ENCODE data around the gene ASCL2. TPM values are rescaled to one million over a fixed set of nuclear protein-coding genes. Genes with fewer than 3 reads are reported as not detected.
"Not testable (repeated sequence)": the region's sequence is repeated elsewhere in the genome, so short reads cannot be mapped to it uniquely, and the experiment has no call there.

Gene ASCL2
- total RNA-seq, 4 donors from 2014 or later, result 21.9 to 43.6 (median 29.3) TPM

DNA sequence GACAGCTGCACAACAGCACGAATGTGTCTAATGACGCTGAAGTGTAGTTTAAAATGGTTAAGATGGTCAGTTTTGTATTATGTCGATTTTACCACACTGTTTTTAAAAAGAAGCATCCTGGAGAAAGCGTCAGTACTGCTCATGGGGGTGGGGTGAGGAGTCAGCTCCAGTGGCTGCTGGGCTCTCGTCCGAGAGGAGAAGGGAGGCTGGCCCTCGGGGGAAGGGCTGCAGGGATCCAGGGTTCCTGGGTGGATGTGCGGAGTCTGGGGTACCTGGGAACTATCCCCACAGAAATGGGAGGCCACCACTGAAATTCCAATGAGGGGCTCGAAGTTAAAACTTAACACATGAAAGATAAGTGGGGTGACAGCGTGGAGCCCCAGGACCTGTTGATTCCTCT is 19.5 kb upstream of the ASCL2 start:
- peak in 1 of 2 donors; percentile 72 for DNase-seq (ENCODE audit: low spot score in 2 of 2)
- no peak overlapping the region for H3K4me3 ChIP-seq (ENCODE audit: low read depth, poor library complexity, severe bottlenecking)
- intact Hi-C loops (cut with DNase I; ENCODE audit: low total_unique reads), result no loop called here
- WGBS, 2 donors, result 70 to 78% methylated on average over 10 of the region's 10 CpGs
- TF ChIP-seq, protein P1, sequence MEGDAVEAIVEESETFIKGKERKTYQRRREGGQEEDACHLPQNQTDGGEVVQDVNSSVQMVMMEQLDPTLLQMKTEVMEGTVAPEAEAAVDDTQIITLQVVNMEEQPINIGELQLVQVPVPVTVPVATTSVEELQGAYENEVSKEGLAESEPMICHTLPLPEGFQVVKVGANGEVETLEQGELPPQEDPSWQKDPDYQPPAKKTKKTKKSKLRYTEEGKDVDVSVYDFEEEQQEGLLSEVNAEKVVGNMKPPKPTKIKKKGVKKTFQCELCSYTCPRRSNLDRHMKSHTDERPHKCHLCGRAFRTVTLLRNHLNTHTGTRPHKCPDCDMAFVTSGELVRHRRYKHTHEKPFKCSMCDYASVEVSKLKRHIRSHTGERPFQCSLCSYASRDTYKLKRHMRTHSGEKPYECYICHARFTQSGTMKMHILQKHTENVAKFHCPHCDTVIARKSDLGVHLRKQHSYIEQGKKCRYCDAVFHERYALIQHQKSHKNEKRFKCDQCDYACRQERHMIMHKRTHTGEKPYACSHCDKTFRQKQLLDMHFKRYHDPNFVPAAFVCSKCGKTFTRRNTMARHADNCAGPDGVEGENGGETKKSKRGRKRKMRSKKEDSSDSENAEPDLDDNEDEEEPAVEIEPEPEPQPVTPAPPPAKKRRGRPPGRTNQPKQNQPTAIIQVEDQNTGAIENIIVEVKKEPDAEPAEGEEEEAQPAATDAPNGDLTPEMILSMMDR (IDR thresholded peaks at IDR 0.05), result no peak
- TF ChIP-seq POLR2A (IDR thresholded peaks at IDR 0.05), result no peak

DNA sequence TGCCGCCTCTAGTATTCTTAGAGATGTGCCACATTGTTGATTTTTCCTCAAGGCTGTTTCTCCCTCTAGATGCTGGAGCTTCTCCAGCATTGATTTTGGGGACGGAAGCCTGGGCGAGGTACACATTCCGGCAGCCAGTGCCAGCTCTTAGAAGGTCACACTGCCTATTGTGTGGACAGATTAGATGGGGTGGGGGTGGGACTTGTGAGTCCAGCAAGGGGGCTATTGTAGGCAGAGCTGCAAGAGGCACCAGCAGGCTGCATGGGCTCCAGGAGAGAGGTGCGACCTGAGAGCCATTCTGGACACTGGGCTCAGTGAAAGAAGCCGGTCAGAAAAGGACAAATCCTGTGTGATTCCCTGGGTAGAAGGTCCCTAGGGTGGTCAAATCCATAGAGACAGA is 19.0 kb upstream of the ASCL2 start:
- DNase-seq (ENCODE audit: low spot score in 2 of 2), result peak in 1 of 2 donors; percentile 40
- 48 to 69% methylated on average over 6 of the region's 6 CpGs for WGBS, 2 donors
- intact Hi-C loops (cut with DNase I; ENCODE audit: low total_unique reads), result no loop called here
- TF ChIP-seq POLR2A (IDR thresholded peaks at IDR 0.05), result no peak
- TF ChIP-seq, protein P1 (IDR thresholded peaks at IDR 0.05), result no peak
- H3K4me3 ChIP-seq (ENCODE audit: low read depth, poor library complexity, severe bottlenecking), result no peak overlapping the region

DNA sequence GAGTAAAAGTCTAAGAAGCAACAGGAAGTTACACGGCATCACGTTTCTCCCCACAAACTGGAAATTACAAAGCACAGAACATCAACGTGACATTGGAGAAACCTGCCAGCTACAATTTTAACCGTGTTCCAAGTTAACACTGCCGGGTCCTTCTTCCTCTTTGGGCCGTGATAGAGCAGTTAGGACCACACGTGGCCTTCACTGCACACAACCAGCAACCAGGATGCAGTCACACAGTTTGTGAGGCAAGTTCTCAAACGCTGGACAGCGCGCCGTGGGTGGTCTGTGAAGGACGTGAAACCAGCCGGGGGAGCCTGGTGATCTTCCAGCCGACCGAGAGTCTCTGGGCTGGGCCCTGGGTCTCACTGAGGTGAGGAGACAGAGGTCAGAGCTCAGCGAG is 16.7 kb upstream of the ASCL2 start:
- DNase-seq (ENCODE audit: low spot score in 2 of 2), result peak; percentile 12 to 77
- 41 to 54% methylated on average over 16 of the region's 16 CpGs for WGBS, 2 donors
- no peak overlapping the region for H3K4me3 ChIP-seq (ENCODE audit: low read depth, poor library complexity, severe bottlenecking)
- TF ChIP-seq POLR2A (IDR thresholded peaks at IDR 0.05), result no peak
- TF ChIP-seq, protein P1 (IDR thresholded peaks at IDR 0.05), result no peak
- intact Hi-C loops (cut with DNase I; ENCODE audit: low total_unique reads), result no loop called here

DNA sequence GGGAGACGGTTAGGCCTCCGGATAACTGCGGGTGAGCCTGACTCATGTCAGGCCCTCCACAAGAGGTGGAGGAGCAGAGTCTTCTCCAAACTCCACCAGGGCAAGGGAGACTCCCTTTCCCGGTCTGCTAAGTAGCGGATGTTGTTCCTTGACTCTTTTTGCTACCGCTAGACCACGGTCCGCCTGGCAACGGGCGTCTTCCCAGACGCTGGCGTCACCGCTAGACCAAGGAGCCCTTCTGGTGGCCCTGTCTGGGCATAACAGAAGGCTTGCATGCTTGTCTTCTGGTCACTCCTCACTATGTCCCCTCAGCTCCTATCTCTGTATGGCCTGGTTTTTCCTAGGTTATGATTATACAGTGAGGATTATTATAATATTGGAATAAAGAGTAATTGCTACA is 16.0 kb upstream of the ASCL2 start:
- DNase-seq (ENCODE audit: low spot score in 2 of 2), result peak in 1 of 2 donors; percentile 26
- H3K4me3 ChIP-seq (ENCODE audit: low read depth, poor library complexity, severe bottlenecking); intact Hi-C loops (cut with DNase I; ENCODE audit: low total_unique reads): not testable (repeated sequence)
- 91 to 94% methylated on average over 10 to 13 of the region's 13 CpGs for WGBS, 2 donors

DNA sequence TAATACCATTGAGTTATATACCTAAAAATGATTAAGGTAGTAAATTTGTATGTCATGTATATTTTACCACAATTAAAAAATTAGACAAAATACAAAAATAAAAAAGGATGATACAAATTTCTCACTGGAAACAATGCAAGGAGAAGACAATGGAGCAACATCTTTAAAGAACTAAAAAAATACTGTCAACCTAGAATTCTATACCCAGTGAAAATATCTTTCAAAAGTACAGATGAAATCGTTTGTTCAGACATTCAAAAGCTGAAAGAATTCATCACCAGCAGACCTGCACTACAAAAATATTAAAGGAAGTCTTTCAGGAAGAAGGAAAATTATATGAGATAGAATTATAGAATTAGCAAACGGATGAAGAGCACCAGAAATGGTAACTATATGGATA is 9.8 kb upstream of the ASCL2 start:
- TF ChIP-seq, protein P1 (IDR thresholded peaks at IDR 0.05), result no peak
- no peak for TF ChIP-seq POLR2A (IDR thresholded peaks at IDR 0.05)
- intact Hi-C loops (cut with DNase I; ENCODE audit: low total_unique reads), result no loop called here
- 74 to 77% methylated on average over 2 of the region's 2 CpGs for WGBS, 2 donors
- DNase-seq (ENCODE audit: low spot score in 2 of 2), result no peak
- H3K4me3 ChIP-seq (ENCODE audit: low read depth, poor library complexity, severe bottlenecking), result no peak overlapping the region

DNA sequence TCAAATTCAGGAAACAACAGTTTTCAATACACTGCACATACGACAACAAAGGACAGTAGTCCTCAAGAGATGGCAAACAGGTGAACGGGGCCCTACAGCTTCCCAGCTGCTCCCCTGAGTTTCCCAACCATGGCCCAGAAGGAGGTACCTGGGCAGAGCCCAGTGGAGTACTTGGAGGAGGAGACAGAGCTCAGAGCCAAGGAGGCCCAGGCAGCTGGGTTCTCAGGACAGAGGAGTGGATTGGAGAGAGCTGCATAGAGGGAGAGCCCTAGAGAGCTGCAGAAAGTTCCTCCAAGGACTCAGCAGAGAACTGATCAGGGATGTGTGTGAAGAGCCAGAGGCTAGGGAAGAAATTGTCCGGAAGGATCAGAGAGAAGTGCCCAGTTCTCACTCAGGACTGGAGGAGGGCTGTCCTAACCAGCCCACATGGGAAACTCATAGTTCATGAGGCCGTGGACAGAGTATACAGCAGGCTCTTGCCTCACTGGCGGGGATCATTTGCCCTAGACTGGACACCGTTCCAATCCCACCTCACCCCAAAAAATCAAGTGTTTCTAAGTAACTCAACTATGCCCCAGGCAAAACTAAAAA is 7.6 kb upstream of the ASCL2 start:
- peak in 1 of 2 donors; percentile 42 for DNase-seq (ENCODE audit: low spot score in 2 of 2)
- WGBS, 2 donors, result 79 to 81% methylated on average over 6 of the region's 6 CpGs
- TF ChIP-seq, protein P1 (IDR thresholded peaks at IDR 0.05), result no peak
- no peak for TF ChIP-seq POLR2A (IDR thresholded peaks at IDR 0.05)
- intact Hi-C loops (cut with DNase I; ENCODE audit: low total_unique reads), result no loop called here
- no peak overlapping the region for H3K4me3 ChIP-seq (ENCODE audit: low read depth, poor library complexity, severe bottlenecking)
